Activated CD4-positive, alpha-beta T cell treated with anti-CD3 and anti-CD28 coated beads, Interleukin-2, amount 10 ng/mL, durations not matched to agents 7 days and 5 days (primary cell): ENCODE results near the gene SEMG2. TPM values are rescaled to one million over a fixed set of nuclear protein-coding genes. Genes with fewer than 3 reads are reported as not detected.

Experiments used
- CTCF ChIA-PET: fragments of 350-600 bp; sonication (Branson Sonifier 250); formaldehyde crosslinking; loops from one replicate; lab custom pipeline; 2021; ENCODE audit warnings: antibody characterized with exemption; lab: Charles Lee
- POLR2A ChIA-PET: fragments of 350-600 bp; sonication (Branson Sonifier 250); formaldehyde crosslinking; loops from one replicate; lab custom pipeline; 2021; ENCODE audit warnings: antibody characterized with exemption; lab: Charles Lee
- DNase-seq: peaks from one replicate; pipeline ENCODE4 v3.0.0-alpha.2; 2020
- H3K27ac Mint-ChIP-seq: one replicate; pipeline ENCODE4 v1.8.0; 2021; ENCODE audit warnings: mild to moderate bottlenecking, moderate library complexity, mixed read lengths
- H3K27me3 Mint-ChIP-seq: one replicate; pipeline ENCODE4 v1.8.0; 2021; ENCODE audit warnings: mixed read lengths
- H3K36me3 Mint-ChIP-seq: one replicate; pipeline ENCODE4 v1.8.0; 2021; ENCODE audit warnings: low read depth, mixed read lengths
- H3K4me1 Mint-ChIP-seq: one replicate; pipeline ENCODE4 v1.8.0; 2021; ENCODE audit warnings: mixed read lengths
- H3K4me3 Mint-ChIP-seq: one replicate; pipeline ENCODE4 v1.8.0; 2021; ENCODE audit warnings: mild to moderate bottlenecking, moderate library complexity, mixed read lengths
- H3K9me3 Mint-ChIP-seq: one replicate; pipeline ENCODE4 v1.8.0; 2021; ENCODE audit warnings: mixed read lengths
- total RNA-seq, 2 experiments: library from RNA; stranded (reverse); gene quantifications; one replicate each; pipeline ENCODE4 v1.2.3, GENCODE V29; 2021

SEMG2 gene
- total RNA-seq, 2 experiments from 2014 or later, result not detected

GRCh38 chr20:45268531-45268930 is 47.4 kb downstream of the SEMG2 start:
- DNase-seq, result no peak
- CTCF ChIA-PET, result interaction anchor here (1.1 to 1.2 kb wide), 2 partner anchors 22 to 26 kb away, joined by 3 to 5 read pairs; no protein-coding TSS in a partner anchor
- H3K27me3 Mint-ChIP-seq, result peaks cover 49% of the 10 kb centered on the region
- H3K4me1 Mint-ChIP-seq, result no peaks in the 10 kb centered on the region
- no peaks in the 10 kb centered on the region for H3K36me3 Mint-ChIP-seq
- no peak overlapping the region for H3K27ac Mint-ChIP-seq
- no peak overlapping the region for H3K4me3 Mint-ChIP-seq
- POLR2A ChIA-PET, result no interaction called here
- no peaks in the 10 kb centered on the region for H3K9me3 Mint-ChIP-seq

- Mint-ChIP-seq H3K9me3 (no peaks in the 10 kb centered on the region), H3K4me1 (no peaks in the 10 kb centered on the region), H3K27ac (no peak overlapping the region), H3K4me3 (no peak overlapping the region), H3K36me3 (no peaks in the 10 kb centered on the region), H3K27me3 (peaks cover 52% of the 10 kb centered on the region)
- CTCF ChIA-PET, result interaction anchor here (1.1 to 1.2 kb wide), 2 partner anchors 22 to 25 kb away, joined by 3 to 5 read pairs; no protein-coding TSS in a partner anchor
- POLR2A ChIA-PET, result no interaction called here
- DNase-seq, result no peak
Observed at GRCh38 chr20:45269056-45269455, 47.9 kb downstream of the SEMG2 start.

- H3K27me3 Mint-ChIP-seq, result peaks cover 51% of the 10 kb centered on the region
- no peaks in the 10 kb centered on the region for H3K9me3 Mint-ChIP-seq
- DNase-seq, result no peak
- no peaks in the 10 kb centered on the region for H3K4me1 Mint-ChIP-seq
- ChIA-PET CTCF (interaction anchor here (1.1 kb wide), 1 partner anchor 21 kb away, joined by 5 read pairs; no protein-coding TSS in a partner anchor), POLR2A (no interaction called here)
- H3K27ac Mint-ChIP-seq, result no peak overlapping the region
- no peaks in the 10 kb centered on the region for H3K36me3 Mint-ChIP-seq
- no peak overlapping the region for H3K4me3 Mint-ChIP-seq
Observed at GRCh38 chr20:45269754-45270270, 48.6 kb downstream of the SEMG2 start.

Other genes with a start within 250 kb of the SEMG2 start
- not detected for gene KCNS1, start 120.2 kb upstream of the SEMG2 start, total RNA-seq
- not detected for gene WFDC5, start 106.2 kb upstream of the SEMG2 start, total RNA-seq
- gene WFDC12, start 96.9 kb upstream of the SEMG2 start, total RNA-seq, result not detected
- gene PI3, start 46.5 kb upstream of the SEMG2 start, total RNA-seq, result not detected
- not detected for gene SEMG1, start 14.3 kb upstream of the SEMG2 start, total RNA-seq
- under 1 TPM in 1 of 2 experiments, not detected in 1; 0.37 TPM for gene SLPI, start 33.2 kb downstream of the SEMG2 start, total RNA-seq
- not detected for gene RBPJL, start 85.5 kb downstream of the SEMG2 start, total RNA-seq
- under 1 TPM; 0.17 to 0.25 TPM for gene MATN4, start 86.9 kb downstream of the SEMG2 start, total RNA-seq
- gene SDC4, start 127.1 kb downstream of the SEMG2 start, total RNA-seq, result 1 to 10 TPM; 7.5 to 8.1 TPM
- gene SYS1, start 141.8 kb downstream of the SEMG2 start, total RNA-seq, result 10 to 100 TPM; 23.9 to 25.6 TPM
- not detected for gene TP53TG5, start 157.0 kb downstream of the SEMG2 start, total RNA-seq
- gene DBNDD2, start 186.9 kb downstream of the SEMG2 start, total RNA-seq, result 10 to 100 TPM in 1 of 2 experiments, 1 to 10 TPM in 1; 9.0 to 10.5 TPM
- 10 to 100 TPM; 66.3 to 77.9 TPM for gene PIGT, start 194.8 kb downstream of the SEMG2 start, total RNA-seq
- gene WFDC2, start 248.4 kb downstream of the SEMG2 start, total RNA-seq, result not detected